B cell (primary cell): ENCODE results near the gene HOXA11. TPM values are rescaled to one million over a fixed set of nuclear protein-coding genes. Genes with fewer than 3 reads are reported as not detected.

Experiments
- ATAC-seq: fragments of 200-7000 bp; cut with Tn5 transposase; one replicate; pipeline ENCODE4 v1.10.0; 2021; ENCODE audit warnings: low read depth, mild to moderate bottlenecking, moderate number of reproducible peaks, moderate library complexity
- CTCF ChIA-PET: fragments of 350-600 bp; sonication (Branson Sonifier 250); formaldehyde crosslinking; loops from one replicate; lab custom pipeline; 2021; ENCODE audit warnings: antibody characterized with exemption, inconsistent platforms; lab: Charles Lee
- POLR2A ChIA-PET: fragments of 350-600 bp; sonication (Branson Sonifier 250); formaldehyde crosslinking; loops from one replicate; lab custom pipeline; 2021; ENCODE audit warnings: antibody characterized with exemption; lab: Charles Lee
- DNase-seq: peaks from one replicate; pipeline ENCODE4 v3.0.0; 2013
- H2AFZ ChIP-seq: 2 replicates; pipeline ENCODE4 v1.6.1; 2012; ENCODE audit warnings: mild to moderate bottlenecking, low read depth, low read length; ENCODE audit not compliant: insufficient read depth, poor library complexity, severe bottlenecking
- H3K27ac ChIP-seq, 2 donors: 1 replicate in 1 of 2; 2 replicates in 1 of 2; pipeline ENCODE4 v1.5.1; 2012 to 2013; ENCODE audit warnings: low read length in 2 of 2, mild to moderate bottlenecking in 2 of 2, moderate library complexity in 1 of 2
- H3K27me3 ChIP-seq, 4 experiments: fragments of 200-600 bp in 1 of 4; sonication (generic) in 1 of 4; replicated peaks in 1 of 4; 1 replicate in 2 of 4; 2 replicates in 2 of 4; pipeline versions ENCODE4 v1.6.1 to v1.7.0; 2013 to 2016; ENCODE audit warnings: low read length in 3 of 4, mild to moderate bottlenecking in 2 of 4, mixed read lengths in 1 of 4, moderate library complexity in 1 of 4; ENCODE audit not compliant: insufficient read depth in 4 of 4, control insufficient read depth in 3 of 4; ENCODE audit errors: control extremely low read depth in 1 of 4
- H3K36me3 ChIP-seq, 2 experiments: replicated peaks in 1 of 2; 1 replicate in 1 of 2; 2 replicates in 1 of 2; pipeline versions ENCODE4 v1.6.1 to v1.7.1; 2013; ENCODE audit warnings: low read length in 1 of 2; ENCODE audit not compliant: insufficient read depth in 2 of 2, control insufficient read depth in 1 of 2; ENCODE audit errors: control extremely low read depth in 1 of 2, extremely low read depth in 1 of 2
- H3K4me1 ChIP-seq, 2 donors: fragments of 200-600 bp in 1 of 2; sonication (generic) in 1 of 2; 1 replicate in 1 of 2; 2 replicates in 1 of 2; pipeline versions ENCODE4 v1.5.1 to v1.6.1; 2013 to 2017; ENCODE audit warnings: low read length in 2 of 2; ENCODE audit not compliant: control insufficient read depth in 2 of 2, insufficient read depth in 2 of 2
- H3K4me2 ChIP-seq: replicated peaks from 2 replicates; pipeline ENCODE3; 2012; ENCODE audit warnings: mild to moderate bottlenecking, low read depth, low read length; ENCODE audit not compliant: poor library complexity, severe bottlenecking
- H3K4me3 ChIP-seq, 5 experiments: fragments of 200-600 bp in 1 of 5; sonication (generic) in 1 of 5; 1 replicate in 3 of 5; 2 replicates in 2 of 5; pipeline versions ENCODE4 v1.5.1 to v1.7.0; 2011 to 2016; ENCODE audit warnings: low read length in 4 of 5, mild to moderate bottlenecking in 4 of 5, low read depth in 2 of 5, control low read depth in 1 of 5, moderate library complexity in 1 of 5; ENCODE audit not compliant: insufficient read depth in 1 of 5; ENCODE audit errors: control extremely low read depth in 1 of 5, extremely low read depth in 1 of 5
- H3K79me2 ChIP-seq: fragments of 200-600 bp; sonication (generic); one replicate; pipeline ENCODE4 v1.6.0; 2016; ENCODE audit warnings: low read length; ENCODE audit not compliant: control insufficient read depth, insufficient read depth
- H3K9ac ChIP-seq: fragments of 200-600 bp; sonication (generic); 2 replicates; pipeline ENCODE4 v1.6.1; 2017; ENCODE audit warnings: mild to moderate bottlenecking, low read length, moderate library complexity
- H3K9me3 ChIP-seq, 3 donors: one replicate each; pipeline versions ENCODE4 v1.6.1 to v1.7.1; 2013; ENCODE audit warnings: low read length in 2 of 3; ENCODE audit not compliant: control insufficient read depth in 2 of 3, insufficient read depth in 1 of 3; ENCODE audit errors: control extremely low read depth in 1 of 3
- H4K20me1 ChIP-seq: 2 replicates; pipeline ENCODE4 v1.6.0; 2012; ENCODE audit warnings: mild to moderate bottlenecking, low read length; ENCODE audit not compliant: insufficient read depth, control insufficient read depth, poor library complexity, severe bottlenecking
- H3K27ac Mint-ChIP-seq: one replicate; pipeline ENCODE4 v1.8.0; 2021; ENCODE audit warnings: mixed read lengths
- H3K27me3 Mint-ChIP-seq: one replicate; pipeline ENCODE4 v1.8.0; 2021; ENCODE audit warnings: mixed read lengths
- H3K4me1 Mint-ChIP-seq: one replicate; pipeline ENCODE4 v1.8.0; 2021; ENCODE audit warnings: mixed read lengths
- H3K4me3 Mint-ChIP-seq: one replicate; pipeline ENCODE4 v1.8.0; 2021; ENCODE audit warnings: mixed read lengths
- H3K9me3 Mint-ChIP-seq: one replicate; pipeline ENCODE4 v1.8.0; 2022; ENCODE audit warnings: mixed read lengths; ENCODE audit not compliant: insufficient read depth
- EZH2 ChIP-seq: IDR thresholded peaks from 2 replicates; pipeline ENCODE4 v1.6.1; 2012; ENCODE audit warnings: borderline replicate concordance, low read depth, mild to moderate bottlenecking, moderate library complexity, low read length; ENCODE audit not compliant: insufficient read depth, poor library complexity, severe bottlenecking
- WGBS: methylation state at CpG from one replicate; pipeline ENCODE4 v1.1.5; 2013; ENCODE audit warnings: missing lambda C conversion rate; ENCODE audit not compliant: insufficient coverage; 5-methylcytosine and 5-hydroxymethylcytosine counted together
- intact Hi-C: fragments of 100-400 bp; cut with micrococcal nuclease; formaldehyde crosslinking; loops from one replicate; pipeline ENCODE4 v1.10.0; 2022
- polyA plus RNA-seq: library from polyadenylated mRNA; depleted of rRNA; stranded (reverse); fragments of >200 nt; gene quantifications from 2 replicates; pipeline ENCODE4 v1.2.3, GENCODE V29; 2012
- total RNA-seq, 2 donors: library from RNA; stranded (reverse); fragments of 120-200 nt in 1 of 2; gene quantifications; 1 replicate in 1 of 2; 2 replicates in 1 of 2; pipeline versions ENCODE4 v1.2.3 to v1.2.4, GENCODE V29; 2013 to 2022
- TF ChIP-seq, protein P1 (sequence below): fragments of 200-600 bp; IDR thresholded peaks from one replicate; pipeline ENCODE4 v1.8.0; 2022; ENCODE audit warnings: antibody characterized with exemption, mild to moderate bottlenecking

The HOXA11 gene
- total and polyA plus RNA-seq, 2 donors (not counting 1 experiment from before 2014, with no cell fraction given), result not detected

GRCh38 chr7:27180431-27181420, 4.3 kb downstream of the HOXA11 start:
- no peaks in the 10 kb centered on the region for H3K79me2 ChIP-seq
- Mint-ChIP-seq H3K4me1 (peaks cover 22% of the 10 kb centered on the region), H3K4me3 (no peak overlapping the region), H3K27me3 (peaks cover 63% of the 10 kb centered on the region), H3K27ac (no peak overlapping the region), H3K9me3 (no peaks in the 10 kb centered on the region)
- no peak overlapping the region for H3K4me3 ChIP-seq
- CTCF ChIA-PET, result interaction anchor here (0.6 to 2.7 kb wide), 10 partner anchors 8 to 1288 kb away, joined by 3 to 15 read pairs (median 4); no protein-coding TSS in a partner anchor
- no peak for TF ChIP-seq EZH2
- TF ChIP-seq, protein P1, sequence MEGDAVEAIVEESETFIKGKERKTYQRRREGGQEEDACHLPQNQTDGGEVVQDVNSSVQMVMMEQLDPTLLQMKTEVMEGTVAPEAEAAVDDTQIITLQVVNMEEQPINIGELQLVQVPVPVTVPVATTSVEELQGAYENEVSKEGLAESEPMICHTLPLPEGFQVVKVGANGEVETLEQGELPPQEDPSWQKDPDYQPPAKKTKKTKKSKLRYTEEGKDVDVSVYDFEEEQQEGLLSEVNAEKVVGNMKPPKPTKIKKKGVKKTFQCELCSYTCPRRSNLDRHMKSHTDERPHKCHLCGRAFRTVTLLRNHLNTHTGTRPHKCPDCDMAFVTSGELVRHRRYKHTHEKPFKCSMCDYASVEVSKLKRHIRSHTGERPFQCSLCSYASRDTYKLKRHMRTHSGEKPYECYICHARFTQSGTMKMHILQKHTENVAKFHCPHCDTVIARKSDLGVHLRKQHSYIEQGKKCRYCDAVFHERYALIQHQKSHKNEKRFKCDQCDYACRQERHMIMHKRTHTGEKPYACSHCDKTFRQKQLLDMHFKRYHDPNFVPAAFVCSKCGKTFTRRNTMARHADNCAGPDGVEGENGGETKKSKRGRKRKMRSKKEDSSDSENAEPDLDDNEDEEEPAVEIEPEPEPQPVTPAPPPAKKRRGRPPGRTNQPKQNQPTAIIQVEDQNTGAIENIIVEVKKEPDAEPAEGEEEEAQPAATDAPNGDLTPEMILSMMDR, result no peak
- no peak overlapping the region for H3K9ac ChIP-seq
- no peaks in the 10 kb centered on the region for H4K20me1 ChIP-seq
- no peaks in the 10 kb centered on the region for H3K36me3 ChIP-seq
- DNase-seq, result no peak
- H3K9me3 ChIP-seq, result peaks cover 0 to 53% (median 3%) of the 10 kb centered on the region in 3 donors
- peaks cover 0 to 94% (median 77%) of the 10 kb centered on the region in 4 experiments for H3K27me3 ChIP-seq
- WGBS, result 88% methylated on average over 6 of the region's 12 CpGs
- no peak overlapping the region for H2AFZ ChIP-seq
- POLR2A ChIA-PET, result interaction anchor here (0.5 kb wide), 1 partner anchor 1322 kb away, joined by 4 read pairs; no protein-coding TSS in a partner anchor
- ATAC-seq, result no peak
- intact Hi-C loops, result no loop called here
- H3K4me1 ChIP-seq, result peaks cover 33 to 43% of the 10 kb centered on the region in 2 donors
- H3K4me2 ChIP-seq, result no peak overlapping the region
- no peak overlapping the region for H3K27ac ChIP-seq
